Measurements from ENCODE around the gene ZFYVE27.

- TF ChIP-seq EP300 (conservative IDR thresholded peaks at IDR 0.05; ENCODE audit: poor library complexity, severe bottlenecking) (no peak), CTCF (IDR thresholded peaks at IDR 0.05; ENCODE audit: poor library complexity, severe bottlenecking) (no peak), POLR2AphosphoS5 (IDR thresholded peaks at IDR 0.05) (no peak), EZH2 (IDR thresholded peaks at IDR 0.05; ENCODE audit: borderline replicate concordance, insufficient read depth, low read length, poor library complexity, severe bottlenecking) (no peak), RAD21 (conservative IDR thresholded peaks at IDR 0.05) (no peak), TAF1 (IDR thresholded peaks at IDR 0.05; ENCODE audit: low read depth) (no peak), SMC3 (conservative IDR thresholded peaks at IDR 0.05; ENCODE audit: poor library complexity) (no peak)
Observed at GRCh38 chr10:97762056-97762455, 25.1 kb downstream of the ZFYVE27 start.

Measured in neural cell (in vitro differentiated cells).